NCI-H187 treated with DMSO at 0.1 percent for 48 hours (cell line): ENCODE results near the gene CHST11.

Experiments used
- DNase-seq: peaks from one replicate; lab custom pipeline; 2025; lab: John Stamatoyannopoulos, UW

The CHST11 gene

DNA sequence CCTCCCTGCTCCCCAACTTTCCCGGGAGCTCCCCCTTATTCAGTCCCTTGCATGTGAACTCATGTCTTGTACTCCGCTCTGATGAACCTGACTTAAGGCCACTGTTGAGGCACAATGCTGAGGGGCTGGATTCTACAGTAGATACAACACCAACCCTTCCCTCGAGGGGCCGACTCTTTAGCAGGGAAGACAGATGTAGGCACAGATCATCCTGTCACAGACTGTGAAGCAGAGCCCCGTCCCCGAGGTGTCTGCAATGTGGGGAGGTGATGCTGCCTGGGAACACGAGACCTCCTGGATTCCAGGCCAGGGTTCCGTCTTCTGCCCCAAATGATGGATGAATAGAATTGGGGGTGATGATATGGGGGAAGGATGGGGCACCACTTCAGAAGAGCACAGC, 175.1 kb downstream of the CHST11 start:
- no peak for DNase-seq

DNA sequence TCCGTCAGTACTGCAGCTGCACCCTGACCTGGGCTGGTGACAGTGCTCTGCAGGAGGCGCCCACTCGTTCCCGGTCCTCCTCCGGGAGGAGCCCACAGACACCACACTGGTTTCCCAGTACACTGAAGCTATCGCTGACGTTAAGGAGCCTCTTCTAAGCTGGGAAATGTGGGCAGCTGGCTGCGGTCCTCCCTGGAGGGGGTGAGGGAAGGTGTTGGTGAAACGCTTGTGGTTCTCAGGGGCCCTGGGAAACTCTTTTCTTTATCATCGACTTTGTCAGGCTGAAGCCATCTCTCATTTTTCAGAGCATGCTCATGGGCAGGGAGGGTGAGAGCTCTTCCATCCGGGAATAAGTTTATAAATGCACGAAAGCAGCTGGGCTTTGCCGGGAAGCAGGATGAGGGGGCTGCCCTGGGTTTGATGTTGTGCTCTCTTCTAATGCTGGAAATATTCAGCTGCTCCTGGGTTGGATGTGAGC, 176.0 kb downstream of the CHST11 start:
- no peak for DNase-seq

DNA sequence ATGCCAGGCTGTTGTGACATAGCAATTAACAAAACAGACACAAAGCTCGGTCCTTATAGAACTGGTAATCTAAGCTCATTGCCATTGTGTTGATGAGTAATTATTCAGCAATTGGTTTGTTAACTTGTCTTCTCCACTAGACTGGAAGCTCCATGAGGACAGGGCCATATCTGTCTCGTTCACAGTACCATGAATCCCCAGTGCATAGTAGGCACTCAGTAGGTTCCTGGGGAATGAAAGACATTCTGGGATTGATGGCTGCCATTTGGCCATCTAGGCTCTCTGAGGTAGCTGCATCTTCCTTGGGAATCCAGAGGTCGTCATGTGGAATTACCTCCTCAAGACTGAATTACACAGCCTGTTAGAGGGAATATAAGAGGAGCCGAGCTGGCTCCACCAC, 177.3 kb downstream of the CHST11 start:
- DNase-seq: no peak

DNA sequence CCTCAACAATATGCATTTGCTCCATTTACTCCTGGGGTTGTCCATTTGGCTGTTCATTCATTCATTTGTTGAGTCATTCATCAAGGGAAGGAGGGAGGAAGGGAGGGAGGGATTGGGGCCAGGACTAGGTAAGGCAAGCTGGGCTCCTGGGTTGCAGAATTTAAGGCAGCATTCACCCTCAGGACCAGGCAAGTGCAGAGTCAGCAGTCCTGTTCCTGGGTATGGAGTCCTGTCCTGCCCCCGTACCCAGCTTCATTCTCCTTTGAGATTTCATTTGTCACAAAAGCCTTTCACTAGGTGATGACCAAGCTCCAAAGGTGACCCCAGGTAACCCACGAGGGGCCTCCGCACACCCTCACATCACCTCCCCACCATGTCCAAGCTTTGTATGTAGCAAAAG, 178.1 kb downstream of the CHST11 start:
- DNase-seq: no peak

DNA sequence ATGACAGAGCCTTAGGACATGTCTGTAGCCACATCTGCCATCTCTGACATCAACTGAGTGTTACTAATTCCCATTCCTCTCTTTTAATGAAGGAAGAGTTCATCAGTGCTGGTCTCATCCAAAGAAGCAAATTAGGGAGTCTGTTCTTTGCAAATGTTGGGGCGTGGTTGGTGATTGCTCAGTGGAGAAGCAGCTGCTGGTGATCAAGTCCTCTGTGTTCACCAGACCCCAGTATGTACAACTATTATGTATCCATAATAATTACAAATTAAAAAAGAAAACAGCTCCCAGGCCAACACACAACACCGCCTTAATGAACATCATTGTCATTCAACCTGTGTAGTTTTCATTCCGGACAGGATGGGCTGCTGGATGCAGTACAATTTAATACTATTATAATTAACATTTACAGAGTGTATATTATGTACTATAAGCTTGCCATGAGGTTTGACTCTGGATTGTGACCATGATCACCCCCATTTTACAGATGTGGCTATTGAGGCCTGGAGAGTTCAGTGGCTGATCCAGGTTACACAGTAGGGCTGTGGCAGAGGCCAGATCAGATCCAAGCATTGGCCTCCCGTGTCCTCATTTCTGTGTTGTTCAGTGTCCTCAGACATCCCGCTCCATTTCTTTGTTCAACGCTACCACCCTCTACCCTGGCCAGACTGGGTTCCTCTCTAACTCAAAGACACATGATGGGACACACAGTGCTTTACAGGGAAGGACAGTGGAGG, 179.0 kb downstream of the CHST11 start:
- DNase-seq: no peak

DNA sequence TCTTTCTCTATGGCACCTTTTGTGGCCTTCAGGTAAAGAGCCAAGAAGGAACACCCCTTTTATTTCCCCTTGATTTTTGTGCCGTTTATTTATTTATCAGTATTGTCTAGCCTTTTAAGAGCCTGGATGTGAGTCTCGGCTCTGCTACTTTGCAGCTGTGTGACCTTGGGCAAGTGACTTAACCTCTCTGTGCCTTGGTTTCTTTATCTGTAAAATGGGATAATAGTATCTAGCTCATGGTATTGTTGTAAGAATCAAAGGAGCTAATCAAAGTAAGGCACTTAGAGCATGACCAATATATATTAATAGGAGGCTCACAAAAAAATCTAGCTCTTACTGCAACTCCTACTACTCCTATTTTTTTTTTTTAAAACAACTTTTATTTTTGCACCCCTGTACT, 179.7 kb downstream of the CHST11 start:
- no peak for DNase-seq

DNA sequence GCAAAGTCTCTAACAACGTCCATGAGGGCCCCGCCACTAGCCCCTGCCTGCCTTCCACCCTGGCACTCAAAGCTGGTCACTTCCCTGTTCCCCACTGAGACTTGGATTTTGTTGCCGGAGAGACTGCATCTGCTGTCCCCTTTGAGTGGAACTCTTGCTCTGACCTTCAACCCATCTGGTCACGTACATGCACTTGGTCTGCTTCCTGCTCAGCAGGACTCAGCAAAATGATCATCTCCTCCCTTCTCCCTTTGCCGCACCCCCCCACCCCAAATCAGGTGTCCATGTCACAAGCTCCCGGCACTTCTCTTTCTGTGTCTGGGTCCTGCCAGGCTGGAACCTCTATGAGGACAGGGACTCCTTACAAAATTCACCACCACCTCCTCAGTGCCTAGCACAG, 180.9 kb downstream of the CHST11 start:
- no peak for DNase-seq

DNA sequence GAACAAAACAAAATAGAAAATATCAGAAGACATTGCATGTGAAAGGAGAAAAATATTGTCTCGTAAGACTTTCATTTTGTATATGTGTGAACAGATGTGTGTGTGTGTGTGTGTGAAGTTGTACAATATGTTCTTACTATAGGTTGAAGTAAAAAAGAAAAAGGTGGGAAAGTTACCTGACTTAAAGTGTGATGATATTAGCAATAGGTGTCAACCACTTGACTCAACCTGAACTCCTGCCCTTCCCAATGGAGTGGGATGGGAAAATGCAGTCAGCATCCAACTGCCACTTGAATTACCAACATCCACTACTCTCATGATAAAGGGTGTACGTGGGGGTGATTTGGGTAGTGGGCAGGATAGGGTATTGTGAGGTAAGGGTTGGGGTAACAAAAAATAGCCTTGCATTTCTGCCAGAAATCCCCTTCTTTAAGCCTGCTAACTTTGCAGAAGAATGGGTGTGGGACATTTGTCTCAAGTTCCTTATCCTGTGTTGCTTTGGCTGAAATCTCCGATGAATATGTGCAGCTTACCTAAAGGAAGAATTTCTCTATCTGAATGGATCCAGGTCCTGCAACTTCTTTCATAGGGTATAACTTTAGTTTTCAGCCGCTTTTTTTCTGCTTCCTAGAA, 181.6 kb downstream of the CHST11 start:
- DNase-seq: no peak

DNA sequence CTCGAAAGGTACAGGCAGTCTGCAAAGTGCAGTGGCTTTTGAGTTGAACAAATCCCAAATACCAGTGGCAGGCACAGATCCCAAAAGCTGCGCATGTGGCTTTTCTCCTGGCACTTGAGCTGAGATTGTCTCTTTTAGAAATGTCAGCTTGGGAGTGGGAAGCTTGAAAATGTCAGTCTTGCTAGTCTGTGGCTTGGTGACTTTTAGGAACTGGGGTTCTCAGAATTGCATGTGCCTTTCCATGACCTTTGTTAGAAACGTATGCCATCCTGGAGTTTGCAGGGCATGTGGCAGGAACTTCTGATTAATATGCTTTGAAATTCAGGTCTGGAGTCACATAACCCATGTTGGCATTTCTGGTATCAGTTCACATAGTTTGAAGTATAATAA, 182.1 kb downstream of the CHST11 start:
- no peak for DNase-seq

DNA sequence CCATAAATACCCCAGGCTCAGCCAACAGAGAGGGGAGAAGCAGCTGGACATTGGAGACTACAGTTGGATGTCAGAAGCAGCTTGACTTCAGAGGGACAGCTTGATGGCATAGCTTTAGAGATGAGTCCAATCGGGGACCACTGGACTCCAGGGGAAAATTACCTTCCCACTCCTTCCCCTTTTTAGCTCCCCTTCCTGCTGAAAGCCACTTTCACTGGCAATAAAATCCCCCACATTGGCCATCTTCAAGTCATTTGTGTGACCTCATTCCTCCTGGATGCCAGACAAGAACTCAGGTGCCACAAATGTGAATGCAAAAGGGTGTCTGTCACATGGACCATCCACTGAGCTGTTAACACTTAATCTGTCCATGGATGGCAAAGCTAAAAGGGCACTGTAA, 184.2 kb downstream of the CHST11 start:
- DNase-seq: no peak

DNA sequence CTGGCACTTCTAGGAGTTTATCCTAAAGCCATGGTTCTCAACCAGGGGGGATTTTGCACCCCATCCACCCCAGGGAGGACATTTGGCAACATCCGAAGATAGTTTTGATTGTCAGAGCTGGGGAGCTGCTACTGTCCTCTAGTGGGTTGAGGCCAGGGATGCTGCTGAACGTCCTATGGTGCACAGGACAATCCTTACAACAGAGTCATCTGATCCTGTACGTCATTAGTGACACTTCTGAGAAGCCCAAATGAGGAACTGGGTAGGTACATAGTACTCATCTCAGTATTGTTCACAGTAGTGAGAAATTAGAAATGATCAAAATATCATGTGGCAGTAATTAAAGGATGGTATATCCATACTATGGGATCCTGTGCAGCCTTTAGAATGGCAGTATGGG, 185.1 kb downstream of the CHST11 start:
- DNase-seq: no peak

DNA sequence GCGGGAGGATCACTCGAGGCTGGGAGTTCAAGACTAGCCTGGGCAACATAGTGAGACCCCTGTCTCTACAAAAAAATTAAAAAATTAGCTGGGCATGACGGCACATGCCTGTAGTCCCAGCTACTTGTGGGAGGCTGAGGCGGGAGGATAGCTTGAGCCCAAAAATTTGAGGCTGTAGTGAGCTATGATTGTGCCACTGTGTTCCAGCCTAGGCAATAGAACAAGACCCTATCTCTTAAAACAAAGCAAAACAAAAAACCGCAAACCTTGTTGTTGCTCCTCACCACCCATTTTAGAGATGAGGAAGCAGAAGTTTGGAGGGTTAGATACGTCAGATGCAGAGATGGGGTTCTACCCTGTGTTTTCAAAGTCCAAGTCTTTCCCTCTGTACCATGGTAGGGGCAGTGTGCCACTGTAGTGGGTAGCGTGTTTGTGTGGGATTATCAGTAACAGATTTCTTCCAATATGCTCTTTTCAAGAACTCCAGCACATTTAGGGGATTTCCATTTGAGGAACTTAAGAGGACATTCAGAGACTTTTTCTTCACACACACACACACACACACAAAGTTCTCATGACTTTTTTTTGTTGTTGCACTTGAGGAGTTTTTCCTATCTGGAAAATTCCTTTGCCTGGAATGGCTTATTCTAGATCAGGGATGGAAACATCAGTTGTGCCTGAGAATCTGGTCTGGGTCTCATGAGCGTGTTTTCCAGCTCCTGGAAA, 186.5 kb downstream of the CHST11 start:
- no peak for DNase-seq

DNA sequence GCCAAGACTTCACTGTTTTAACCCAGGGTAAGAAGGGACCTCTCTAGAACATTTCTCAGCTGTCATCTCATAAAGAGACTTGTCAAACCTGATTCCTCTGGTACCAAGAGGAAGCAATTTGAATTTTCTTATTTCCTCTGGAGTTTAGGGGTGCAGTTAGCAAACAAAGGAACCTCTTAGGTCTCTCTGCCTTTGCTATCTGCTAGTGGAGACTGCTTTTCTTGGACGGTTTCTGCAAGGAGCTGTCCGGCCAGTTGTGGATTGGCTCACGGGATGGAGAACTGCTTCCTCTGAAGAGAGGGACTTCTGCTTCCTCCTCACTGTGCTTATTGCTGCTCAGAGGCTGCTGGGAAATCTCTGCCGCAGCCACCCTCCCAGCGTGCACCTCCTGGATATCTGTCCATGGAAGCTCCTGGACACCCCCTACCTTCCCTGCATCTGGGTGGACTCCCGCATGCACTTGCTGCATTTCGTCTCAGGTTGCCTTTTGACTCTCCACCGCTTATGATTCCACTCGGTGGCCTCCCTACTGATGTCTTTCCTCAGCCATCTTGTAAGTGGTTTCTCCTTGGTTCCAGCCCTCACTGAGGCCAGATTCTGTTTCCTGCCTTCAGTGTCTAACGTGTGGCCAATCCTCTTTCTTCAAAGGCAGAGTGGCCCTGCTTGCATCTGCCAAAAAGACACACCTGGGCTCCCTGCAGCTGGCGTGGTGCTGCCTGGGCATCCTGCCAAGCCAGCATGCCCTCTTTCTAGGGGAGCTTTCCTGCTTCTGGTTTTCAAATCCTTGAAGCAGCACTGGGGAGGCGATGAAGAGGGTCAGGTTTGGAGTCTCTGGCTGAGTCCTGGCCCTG, 187.3 kb downstream of the CHST11 start:
- DNase-seq: peak; percentile 80

DNA sequence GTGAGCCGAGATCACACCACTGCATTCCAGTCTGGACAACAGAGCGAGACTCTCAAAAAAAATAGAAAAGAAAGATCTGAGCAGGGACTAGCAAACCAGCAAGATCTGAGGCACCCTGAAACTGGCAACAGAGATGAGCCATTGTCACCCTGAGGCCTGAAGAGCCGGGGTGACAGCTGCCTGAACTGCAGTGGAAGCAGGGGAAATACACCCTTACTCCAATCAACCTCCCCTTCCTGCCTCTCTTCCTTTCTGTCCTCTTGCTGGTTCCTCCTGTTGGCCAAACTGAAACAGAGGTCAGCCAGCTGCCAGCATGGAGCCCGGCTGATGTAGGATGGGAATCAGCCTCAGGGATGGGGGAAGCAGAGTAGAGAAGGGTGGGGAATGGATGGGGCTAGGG, 192.0 kb downstream of the CHST11 start:
- DNase-seq: no peak

DNA sequence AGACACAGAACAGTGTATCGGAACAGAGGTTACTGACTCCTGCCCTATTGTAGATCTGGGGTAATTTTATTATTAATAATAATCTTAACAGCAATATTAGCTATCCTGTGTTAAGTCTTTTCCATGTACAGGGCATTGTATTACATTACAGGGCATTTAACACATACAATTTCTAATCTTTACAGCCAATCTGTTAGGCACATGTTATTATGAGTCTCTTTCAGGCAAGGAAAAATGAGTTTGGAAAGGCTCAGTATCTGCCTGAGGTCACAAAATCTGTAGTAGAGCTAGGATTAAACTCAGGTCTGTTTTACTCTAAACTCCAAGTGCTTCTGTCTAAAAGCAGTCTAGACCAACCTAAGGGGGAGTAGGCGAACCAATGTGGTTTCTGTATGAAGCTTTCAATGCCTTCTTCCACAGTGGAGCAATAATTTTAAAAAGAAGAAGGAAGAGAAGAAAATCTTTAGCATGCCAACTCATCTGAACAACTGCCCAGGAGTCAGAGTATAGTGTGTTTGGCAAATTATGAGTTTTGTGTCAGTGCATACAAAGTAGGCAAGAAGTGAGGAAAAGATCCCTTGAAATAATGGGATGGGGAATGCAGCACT, 192.6 kb downstream of the CHST11 start:
- no peak for DNase-seq

DNA sequence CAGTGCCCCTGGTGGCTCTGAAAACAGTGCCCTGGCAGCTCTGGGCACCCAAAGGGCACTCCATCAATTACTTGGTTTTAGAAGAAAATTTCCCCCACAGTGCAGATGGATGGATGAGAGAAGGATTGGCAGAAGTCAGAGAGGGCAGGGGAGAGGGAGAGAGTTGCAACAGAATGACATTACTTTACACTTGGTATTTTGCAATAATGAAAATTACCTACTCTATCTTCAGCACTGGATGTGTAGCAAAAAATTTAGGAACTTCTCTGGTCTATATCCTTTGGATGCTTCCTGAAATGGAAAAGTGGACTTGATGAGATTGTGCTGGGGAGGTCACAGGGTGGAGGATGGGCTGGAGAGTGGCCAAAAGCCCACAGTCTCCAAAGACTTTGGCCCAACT, 193.2 kb downstream of the CHST11 start:
- no peak for DNase-seq

DNA sequence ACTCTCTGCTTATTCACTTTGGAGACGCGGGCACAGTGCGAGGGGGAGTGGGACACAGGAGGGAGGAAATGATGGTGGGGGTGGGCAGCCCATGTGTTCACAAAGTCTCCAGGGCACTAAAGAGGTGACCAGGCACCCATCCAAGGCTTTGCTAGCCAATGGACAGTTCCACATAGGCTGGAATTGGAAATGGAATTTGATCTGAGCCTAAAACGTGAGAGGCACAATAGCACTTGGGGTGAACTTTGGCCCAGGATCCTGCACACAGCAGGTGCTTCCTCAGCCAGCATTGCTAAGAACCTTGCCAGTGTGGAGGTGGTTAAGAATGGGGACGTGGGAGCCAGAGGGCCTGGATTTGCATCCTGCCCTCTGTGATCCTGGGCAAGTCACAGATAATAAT, 193.8 kb downstream of the CHST11 start:
- DNase-seq: no peak

DNA sequence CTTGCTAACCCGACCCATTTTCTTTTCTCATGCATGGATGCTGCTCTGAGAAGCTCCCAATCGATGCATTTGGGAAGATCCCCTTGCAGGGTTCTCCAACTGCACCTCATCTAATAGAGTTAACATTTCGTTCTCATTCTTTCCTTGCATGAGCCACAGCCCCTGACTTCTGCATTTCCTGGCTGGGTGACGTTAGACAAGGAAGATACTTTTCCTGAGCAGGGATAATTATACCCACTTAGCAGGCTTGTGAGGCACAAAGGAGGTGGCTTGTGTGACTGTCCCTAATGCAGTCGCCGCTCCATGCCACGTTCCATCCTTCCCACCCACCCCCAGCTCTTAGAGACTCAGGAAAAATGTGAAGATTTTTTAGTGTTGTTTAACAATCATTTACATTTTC, 195.1 kb downstream of the CHST11 start:
- DNase-seq: no peak

DNA sequence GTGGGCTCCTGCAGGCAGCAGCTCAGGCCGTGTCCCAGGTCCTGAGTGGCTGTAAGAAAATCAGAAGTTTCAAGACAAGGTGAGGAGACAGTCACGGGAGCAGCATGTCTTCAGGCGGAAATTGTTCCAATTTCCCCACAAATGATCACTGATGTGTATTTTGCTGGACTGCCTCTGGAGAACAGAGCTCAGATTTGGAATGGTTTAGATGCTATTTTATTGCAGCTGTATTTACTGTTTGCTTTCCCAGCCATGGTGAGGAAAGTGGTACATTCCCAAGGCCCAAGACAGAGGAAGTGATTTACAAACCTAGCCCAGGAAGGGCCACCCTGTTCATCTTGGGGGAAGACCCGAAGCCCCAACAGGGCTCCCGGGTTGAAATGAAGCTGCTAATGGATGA, 195.6 kb downstream of the CHST11 start:
- no peak for DNase-seq

DNA sequence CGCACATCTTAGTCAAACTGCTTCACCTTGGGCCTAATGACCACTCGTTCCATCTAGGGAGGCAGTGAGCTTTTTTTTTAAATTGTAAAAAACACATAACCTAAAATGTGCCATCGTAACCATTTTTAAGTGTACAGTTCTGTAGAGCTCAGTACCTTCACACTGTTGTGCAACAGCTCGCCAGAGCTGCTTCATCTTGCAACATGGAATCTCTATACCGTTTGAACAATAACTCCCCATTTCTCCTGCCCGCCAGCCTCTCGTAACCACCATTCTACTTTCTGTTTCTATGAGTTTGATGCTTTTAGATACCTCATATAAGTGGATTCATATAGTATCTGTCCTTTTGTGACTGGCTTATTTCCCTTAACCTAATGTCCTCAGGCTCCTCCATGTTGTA, 196.2 kb downstream of the CHST11 start:
- DNase-seq: no peak

DNA sequence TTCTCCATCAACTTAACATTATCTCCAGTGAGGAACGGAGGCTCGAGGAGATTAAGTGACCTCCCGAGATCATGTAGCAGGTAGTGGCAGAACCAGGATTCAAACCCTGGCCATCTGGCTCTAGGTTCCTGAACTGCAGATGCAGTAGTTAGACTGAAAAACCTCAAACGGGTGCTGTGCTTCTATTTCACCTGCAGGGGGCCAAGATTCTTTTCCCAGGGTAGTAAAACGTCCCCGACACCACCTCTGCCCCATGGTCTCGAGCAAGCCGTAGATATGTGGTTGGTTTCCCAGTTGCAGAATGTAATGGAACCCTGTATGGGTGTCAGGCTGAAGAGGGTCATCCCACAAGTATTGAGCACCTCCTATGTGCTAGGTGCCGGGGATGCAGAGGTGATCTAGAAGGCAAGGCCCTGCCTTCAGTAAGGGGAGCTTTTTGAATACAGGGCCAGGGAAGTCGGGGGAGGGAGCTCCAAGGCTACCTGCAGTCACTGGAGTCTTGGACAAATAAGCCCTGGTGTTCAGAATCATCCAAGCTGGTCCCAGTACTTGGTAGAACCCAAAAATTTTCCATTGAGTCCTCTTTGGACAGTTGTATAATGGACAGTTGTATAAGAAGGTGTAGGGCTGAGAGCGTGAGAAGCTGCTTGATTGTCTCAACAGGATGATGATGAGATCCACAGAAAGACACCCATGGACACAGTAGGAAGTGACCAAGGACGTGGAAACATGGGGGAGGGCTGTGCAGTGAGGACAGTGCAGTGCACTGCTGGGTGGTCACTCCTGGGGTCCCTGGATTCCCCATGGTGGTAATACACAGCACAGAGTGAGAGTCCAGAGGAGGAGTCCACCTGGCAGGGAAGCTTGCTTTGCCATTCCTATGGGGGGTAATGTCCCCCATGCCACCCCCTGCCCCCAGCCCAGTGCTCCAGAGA, 197.2 kb downstream of the CHST11 start:
- no peak for DNase-seq
